Choroid plexus epithelial cell (primary cell): ENCODE measurements around the gene CACNG6.

Experiments used
- DNase-seq: peaks from one replicate; pipeline ENCODE4 v3.0.0-alpha.2; 2010; ENCODE audit warnings: low read depth
- H3K4me3 ChIP-seq: 2 replicates; pipeline ENCODE4 v1.5.1; 2011; ENCODE audit warnings: low read depth, mild to moderate bottlenecking, control low read depth, low read length, moderate library complexity
- CTCF ChIP-seq: conservative IDR thresholded peaks from 2 replicates; pipeline ENCODE4 v1.5.1; 2011; ENCODE audit warnings: low read depth, mild to moderate bottlenecking, control low read depth, inconsistent platforms, low read length, moderate library complexity

CACNG6 gene

DNA sequence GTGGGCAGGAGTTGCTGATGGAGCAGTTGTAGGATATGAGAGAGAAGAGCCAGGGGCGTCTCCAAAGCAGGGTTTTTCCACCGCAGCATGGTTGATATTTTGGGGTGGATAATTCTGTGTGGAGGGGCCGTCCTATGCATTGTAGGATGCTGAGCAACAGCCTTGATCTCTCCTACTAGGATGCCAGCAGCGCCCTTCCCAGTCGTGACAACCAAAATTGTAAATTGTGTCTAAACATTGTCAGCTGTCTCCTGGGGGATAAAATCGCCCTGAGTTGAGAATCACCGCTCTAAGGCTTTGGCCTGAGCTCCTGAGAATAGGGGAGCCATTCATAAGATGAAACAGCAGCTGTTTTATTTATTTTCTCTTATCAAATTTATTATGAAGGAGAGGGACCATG, 24.5 kb upstream of the CACNG6 start:
- no peak for TF ChIP-seq CTCF
- no peak for DNase-seq
- no peak overlapping the region for H3K4me3 ChIP-seq

- no peak for TF ChIP-seq CTCF
- H3K4me3 ChIP-seq = no peak overlapping the region
- DNase-seq = no peak
Observed at GRCh38 chr19:53969366-53969765, 22.1 kb upstream of the CACNG6 start.

DNA sequence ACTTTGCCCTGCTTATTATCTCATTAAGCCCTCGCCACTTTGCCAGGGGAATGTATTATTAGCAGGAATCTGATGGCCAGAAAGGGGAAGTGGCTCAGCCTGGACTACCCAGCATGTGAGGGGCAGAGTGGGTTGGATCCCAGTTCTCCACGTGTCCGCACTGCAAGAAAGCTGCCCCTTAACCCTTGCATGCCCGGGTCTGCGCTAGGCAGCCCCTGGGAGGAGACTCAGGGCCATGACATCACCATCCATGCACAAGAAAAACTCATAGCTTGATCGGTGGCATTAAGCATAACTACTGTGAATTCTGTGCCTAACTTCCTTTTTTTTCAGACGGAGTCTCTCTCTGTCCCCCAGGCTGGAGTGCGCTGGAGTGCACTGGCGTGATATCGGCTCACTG, 19.8 kb upstream of the CACNG6 start:
- TF ChIP-seq CTCF = no peak

DNA sequence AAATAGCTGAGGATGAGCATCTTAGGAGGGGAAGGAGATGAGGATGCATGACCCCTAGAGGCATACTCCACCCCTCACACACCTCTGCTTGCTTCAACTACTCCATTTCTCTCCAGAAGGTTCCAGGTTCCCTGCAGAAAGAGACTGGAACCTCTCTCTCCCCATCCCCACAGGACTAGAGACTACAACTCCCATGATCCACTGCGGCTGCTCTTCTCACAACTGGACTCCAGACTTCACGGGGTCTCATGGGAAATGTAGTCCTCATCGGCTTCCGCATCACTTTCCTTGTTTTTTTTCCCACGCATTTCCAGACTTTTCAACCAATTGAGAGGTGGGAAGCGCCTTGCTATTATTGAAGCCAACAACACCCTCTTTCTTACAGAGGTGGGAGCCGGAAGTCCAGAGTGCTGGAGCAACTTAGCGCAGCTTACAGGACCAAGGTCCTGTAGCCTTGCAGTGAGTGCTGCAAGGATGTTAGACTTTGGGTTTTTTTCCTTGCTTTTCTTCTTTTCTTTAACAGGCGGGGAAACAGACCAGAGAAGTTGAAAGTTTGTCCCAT, 13.9 kb upstream of the CACNG6 start:
- DNase-seq = peak; percentile 93
- TF ChIP-seq CTCF = no peak
- peak overlapping the region; percentile 58 for H3K4me3 ChIP-seq

More for the DNA sequence above, 19.8 kb upstream of the CACNG6 start:
- no peak overlapping the region for H3K4me3 ChIP-seq
- DNase-seq = no peak

DNA sequence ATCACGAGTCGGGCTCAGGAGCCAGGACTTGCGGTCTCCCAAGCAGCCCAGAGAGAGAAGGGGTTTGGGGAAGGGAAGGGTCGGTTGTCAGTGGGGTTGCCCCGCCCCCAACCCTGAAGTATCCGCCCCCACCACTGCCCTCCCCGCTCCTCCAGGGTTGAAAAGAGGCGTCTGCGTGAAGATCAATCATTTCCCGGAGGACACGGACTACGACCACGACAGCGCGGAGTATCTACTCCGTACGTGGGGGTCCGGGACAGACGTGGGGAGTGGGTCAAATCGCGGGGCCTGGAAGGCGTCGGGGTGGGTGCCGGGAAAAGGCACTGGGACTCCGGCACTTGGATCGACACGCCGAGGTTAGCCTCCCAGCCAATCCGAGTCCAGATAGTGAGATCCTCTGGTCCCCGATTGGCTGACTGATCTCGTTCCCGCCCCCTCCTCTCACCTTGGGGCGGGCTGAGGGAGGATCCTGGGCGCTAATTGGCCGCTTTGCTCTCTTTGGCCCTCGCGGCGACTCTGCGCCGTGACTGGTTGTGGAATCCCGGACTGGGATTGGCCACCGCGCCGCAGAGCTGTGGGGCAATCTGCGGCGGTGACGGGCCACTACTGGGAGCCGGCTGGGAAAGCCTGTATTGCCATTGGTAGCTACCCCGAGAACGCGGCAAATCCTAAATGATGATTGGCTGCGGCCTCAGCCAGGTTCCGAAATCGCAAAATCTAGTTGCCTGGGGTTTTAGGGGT, 13.3 kb upstream of the CACNG6 start:
- TF ChIP-seq CTCF = no peak
- peak; percentile 99 for DNase-seq
- H3K4me3 ChIP-seq = peak overlapping the region; percentile 58

GRCh38 chr19:53978975-53979801, 12.2 kb upstream of the CACNG6 start:
- DNase-seq = no peak
- no peak for TF ChIP-seq CTCF
- peak overlapping the region; percentile 57 for H3K4me3 ChIP-seq
